Measurements from ENCODE around the gene CISTR.

CISTR gene

DNA sequence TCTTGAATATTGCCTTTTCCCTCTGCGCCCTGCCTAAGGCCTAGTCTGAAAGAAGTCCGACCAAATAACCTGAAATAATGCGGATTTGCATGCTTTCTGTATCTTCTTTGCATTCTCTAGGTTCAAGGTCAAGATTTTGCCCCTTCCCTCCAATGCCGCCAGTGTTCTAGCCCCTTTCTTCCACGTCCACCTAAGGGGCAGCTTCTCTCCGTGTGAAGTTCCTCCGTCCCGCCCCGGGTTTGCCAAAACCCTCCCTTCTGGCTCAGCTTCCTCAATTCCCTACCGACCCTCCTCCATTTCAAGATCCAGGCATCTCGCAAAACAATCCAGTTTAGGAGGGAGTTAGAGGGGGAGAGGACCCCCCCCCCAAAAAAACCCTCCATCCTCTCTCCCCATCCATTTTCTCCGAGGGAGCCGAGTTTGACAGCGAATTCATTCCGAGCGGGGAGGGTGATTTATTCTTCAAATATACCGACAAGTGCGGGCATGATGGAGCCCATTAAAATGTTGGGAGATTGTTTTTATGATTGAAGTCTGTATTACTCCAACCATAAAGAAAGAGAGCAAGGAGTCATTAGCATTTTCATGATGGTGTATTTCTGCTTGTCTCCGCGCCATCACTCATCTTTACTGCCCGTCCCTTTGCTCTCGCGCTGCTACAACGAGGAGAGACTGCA is 55.0 kb downstream of the CISTR start:
- H3K4me3 ChIP-seq (ENCODE audit: low read depth, low read length): no peak overlapping the region
- TF ChIP-seq, protein P1, sequence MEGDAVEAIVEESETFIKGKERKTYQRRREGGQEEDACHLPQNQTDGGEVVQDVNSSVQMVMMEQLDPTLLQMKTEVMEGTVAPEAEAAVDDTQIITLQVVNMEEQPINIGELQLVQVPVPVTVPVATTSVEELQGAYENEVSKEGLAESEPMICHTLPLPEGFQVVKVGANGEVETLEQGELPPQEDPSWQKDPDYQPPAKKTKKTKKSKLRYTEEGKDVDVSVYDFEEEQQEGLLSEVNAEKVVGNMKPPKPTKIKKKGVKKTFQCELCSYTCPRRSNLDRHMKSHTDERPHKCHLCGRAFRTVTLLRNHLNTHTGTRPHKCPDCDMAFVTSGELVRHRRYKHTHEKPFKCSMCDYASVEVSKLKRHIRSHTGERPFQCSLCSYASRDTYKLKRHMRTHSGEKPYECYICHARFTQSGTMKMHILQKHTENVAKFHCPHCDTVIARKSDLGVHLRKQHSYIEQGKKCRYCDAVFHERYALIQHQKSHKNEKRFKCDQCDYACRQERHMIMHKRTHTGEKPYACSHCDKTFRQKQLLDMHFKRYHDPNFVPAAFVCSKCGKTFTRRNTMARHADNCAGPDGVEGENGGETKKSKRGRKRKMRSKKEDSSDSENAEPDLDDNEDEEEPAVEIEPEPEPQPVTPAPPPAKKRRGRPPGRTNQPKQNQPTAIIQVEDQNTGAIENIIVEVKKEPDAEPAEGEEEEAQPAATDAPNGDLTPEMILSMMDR (IDR thresholded peaks at IDR 0.05; ENCODE audit: borderline replicate concordance, insufficient read depth, low read depth, low read length): no peak
